Naive thymus-derived CD4-positive, alpha-beta T cell (primary cell): ENCODE measurements around the gene MDN1. TPM values are rescaled to one million over a fixed set of nuclear protein-coding genes. Genes with fewer than 3 reads are reported as not detected.
A peak's percentile ranks its signal among the peaks of the same experiment; 100 is the strongest.

Experiments used
- ATAC-seq: fragments of 150-1000 bp; cut with Tn5 transposase; 2 replicates; pipeline ENCODE4 v1.10.0; 2021; ENCODE audit warnings: mild to moderate bottlenecking, moderate library complexity
- CTCF ChIA-PET: fragments of 350-600 bp; sonication (Branson Sonifier 250); formaldehyde crosslinking; loops from one replicate; lab custom pipeline; 2021; ENCODE audit warnings: antibody characterized with exemption; lab: Charles Lee
- POLR2A ChIA-PET: fragments of 350-600 bp; sonication (Branson Sonifier 250); formaldehyde crosslinking; loops from one replicate; lab custom pipeline; 2021; ENCODE audit warnings: antibody characterized with exemption, inconsistent platforms; lab: Charles Lee
- DNase-seq, 9 donors: peaks; one replicate each; pipeline versions ENCODE4 v3.0.0 to v3.0.0-alpha.2; 2020 to 2022; ENCODE audit warnings: mixed read lengths in 1 of 9
- H3K27ac ChIP-seq: one replicate; pipeline ENCODE4 v1.7.0; 2013; ENCODE audit warnings: mild to moderate bottlenecking, low read depth, low read length, moderate library complexity
- H3K27me3 ChIP-seq, 2 donors: one replicate each; pipeline ENCODE4 v1.7.0; 2013; ENCODE audit warnings: low read length in 2 of 2, mild to moderate bottlenecking in 2 of 2, moderate library complexity in 2 of 2; ENCODE audit not compliant: control insufficient read depth in 2 of 2, insufficient read depth in 2 of 2
- H3K36me3 ChIP-seq, 3 experiments: 1 replicate in 2 of 3; 2 replicates in 1 of 3; pipeline ENCODE4 v1.7.0; 2013; ENCODE audit warnings: low read length in 3 of 3, mild to moderate bottlenecking in 3 of 3, moderate library complexity in 1 of 3; ENCODE audit not compliant: insufficient read depth in 3 of 3, control insufficient read depth in 2 of 3
- H3K4me1 ChIP-seq, 2 donors: one replicate each; pipeline ENCODE4 v1.7.0; 2013; ENCODE audit warnings: low read length in 2 of 2, mild to moderate bottlenecking in 2 of 2, moderate library complexity in 1 of 2; ENCODE audit not compliant: control insufficient read depth in 2 of 2, insufficient read depth in 2 of 2
- H3K4me3 ChIP-seq: 2 replicates; pipeline ENCODE4 v1.7.0; 2013; ENCODE audit warnings: mild to moderate bottlenecking, low read length
- H3K9me3 ChIP-seq, 3 experiments: 1 replicate in 2 of 3; 2 replicates in 1 of 3; pipeline ENCODE4 v1.7.0; 2013; ENCODE audit warnings: low read length in 3 of 3; ENCODE audit not compliant: control insufficient read depth in 2 of 3
- H3K27ac Mint-ChIP-seq, 9 donors: one replicate each; pipeline ENCODE4 v1.8.0; 2020 to 2022; ENCODE audit warnings: mixed read lengths in 9 of 9, mild to moderate bottlenecking in 8 of 9, moderate library complexity in 5 of 9, inconsistent platforms in 2 of 9
- H3K27me3 Mint-ChIP-seq, 5 donors: one replicate each; pipeline ENCODE4 v1.8.0; 2021 to 2022; ENCODE audit warnings: mixed read lengths in 5 of 5, mild to moderate bottlenecking in 1 of 5
- H3K36me3 Mint-ChIP-seq, 5 donors: one replicate each; pipeline ENCODE4 v1.8.0; 2020 to 2022; ENCODE audit warnings: mixed read lengths in 5 of 5, mild to moderate bottlenecking in 3 of 5, inconsistent platforms in 1 of 5
- H3K4me1 Mint-ChIP-seq, 7 donors: one replicate each; pipeline ENCODE4 v1.8.0; 2020 to 2022; ENCODE audit warnings: mixed read lengths in 7 of 7, mild to moderate bottlenecking in 3 of 7, inconsistent platforms in 1 of 7
- H3K4me3 Mint-ChIP-seq, 10 donors: one replicate each; pipeline ENCODE4 v1.8.0; 2020 to 2022; ENCODE audit warnings: mild to moderate bottlenecking in 10 of 10, mixed read lengths in 10 of 10, moderate library complexity in 6 of 10, inconsistent platforms in 2 of 10
- H3K9me3 Mint-ChIP-seq, 11 donors: one replicate each; pipeline ENCODE4 v1.8.0; 2020 to 2022; ENCODE audit warnings: mixed read lengths in 11 of 11, mild to moderate bottlenecking in 4 of 11, inconsistent platforms in 1 of 11, moderate library complexity in 1 of 11
- intact Hi-C, 2 donors: fragments of 100-400 bp; cut with micrococcal nuclease; formaldehyde crosslinking; loops; one replicate each; pipeline ENCODE4 v1.15.1; 2023
- polyA plus RNA-seq, 2 donors: library from polyadenylated mRNA; unstranded; fragments of 300-500 nt; fragmentation: Illumina TruSeq; gene quantifications; one replicate each; pipeline ENCODE4 v1.2.3, GENCODE V29; 2021
- total RNA-seq, 6 experiments: library from RNA in 5 of 6; stranded (reverse) in 5 of 6; gene quantifications; 1 replicate in 5 of 6; 2 replicates in 1 of 6; pipeline ENCODE4 v1.2.3 and lab custom pipeline; 2021 to 2026

MDN1 gene
- total and polyA plus RNA-seq, 7 experiments from 2014 or later, result 8.2 to 66.1 (median 62.7) TPM

DNA sequence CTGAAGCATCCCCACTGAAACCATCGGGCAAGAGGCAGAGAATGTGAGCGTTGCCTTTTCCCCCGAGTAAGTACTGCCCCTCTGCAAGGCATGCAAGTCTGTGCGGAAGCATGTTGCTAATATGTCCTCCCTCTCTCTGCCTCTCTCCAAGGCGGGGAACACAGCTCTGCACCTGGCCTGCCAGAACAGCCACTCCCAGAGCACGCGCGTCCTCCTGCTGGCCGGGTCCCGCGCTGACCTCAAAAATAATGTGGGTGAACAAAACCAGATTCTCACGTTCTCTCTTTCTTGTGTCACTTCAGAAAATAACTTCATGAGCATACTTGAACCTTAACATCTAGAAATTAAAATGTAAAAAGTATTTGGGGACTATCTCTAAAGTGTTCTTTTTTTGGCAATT is 207.5 kb downstream of the MDN1 start:
- Mint-ChIP-seq H3K4me3 (no peak overlapping the region), H3K27me3 (no peaks in the 10 kb centered on the region), H3K9me3 (no peaks in the 10 kb centered on the region), H3K27ac (no peak overlapping the region), H3K36me3 (no peaks in the 10 kb centered on the region), H3K4me1 (peaks cover 0 to 17% (median 0%) of the 10 kb centered on the region in 7 donors)
- H3K9me3 ChIP-seq, result no peaks in the 10 kb centered on the region
- no peaks in the 10 kb centered on the region for H3K4me1 ChIP-seq
- CTCF ChIA-PET, result interaction anchor here (1.1 to 1.9 kb wide), 2 partner anchors 180 to 236 kb away, joined by 3 to 9 read pairs; partner anchors contain the start of gene ANKRD6
- intact Hi-C loops, result loop anchor here in 1 of 2 donors (5.0 kb wide), 1 partner anchor 630 kb away; no protein-coding TSS in a partner anchor
- H3K27me3 ChIP-seq, result no peaks in the 10 kb centered on the region
- ATAC-seq (no peak), DNase-seq (no peak)
- no peaks in the 10 kb centered on the region for H3K36me3 ChIP-seq
- H3K27ac ChIP-seq, result no peak overlapping the region
- H3K4me3 ChIP-seq, result no peak overlapping the region
- POLR2A ChIA-PET, result no interaction called here

DNA sequence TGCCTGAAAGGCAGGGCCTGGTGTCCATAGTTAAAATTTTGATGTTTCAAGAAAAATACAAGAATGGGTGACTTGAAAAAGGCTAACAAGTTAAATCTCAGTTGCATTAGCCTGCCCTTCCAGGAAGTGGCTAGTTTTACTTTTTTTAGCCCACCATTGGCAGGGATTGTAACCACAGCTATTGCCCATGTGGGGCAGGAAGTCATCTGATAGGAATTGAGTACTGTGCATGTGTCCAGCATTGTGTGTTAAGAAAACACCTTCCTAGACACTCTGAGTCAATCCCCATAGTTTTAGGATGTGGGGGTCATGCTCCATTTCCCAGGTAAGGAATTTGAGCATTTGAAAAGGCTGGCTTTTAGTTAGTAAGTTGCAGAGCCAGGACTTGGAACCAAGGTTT is 207.9 kb downstream of the MDN1 start:
- Mint-ChIP-seq H3K9me3 (no peaks in the 10 kb centered on the region), H3K36me3 (no peaks in the 10 kb centered on the region), H3K27ac (no peak overlapping the region), H3K4me3 (no peak overlapping the region), H3K27me3 (no peaks in the 10 kb centered on the region), H3K4me1 (peaks cover 0 to 17% (median 0%) of the 10 kb centered on the region in 7 donors)
- CTCF ChIA-PET, result interaction anchor here (1.5 kb wide), 1 partner anchor 180 kb away, joined by 12 read pairs; the partner anchor contains the start of gene ANKRD6
- Histone ChIP-seq H3K9me3 (no peaks in the 10 kb centered on the region), H3K4me3 (no peak overlapping the region), H3K27ac (no peak overlapping the region), H3K4me1 (no peaks in the 10 kb centered on the region), H3K27me3 (no peaks in the 10 kb centered on the region), H3K36me3 (no peaks in the 10 kb centered on the region)
- ATAC-seq (no peak), DNase-seq (no peak)
- POLR2A ChIA-PET, result interaction anchor here (1.5 kb wide), 1 partner anchor 179 kb away, joined by 4 read pairs; the partner anchor contains the start of gene ANKRD6
- intact Hi-C loops, result loop anchor here (2.0 to 5.0 kb wide), 2 partner anchors 489 to 629 kb away; no protein-coding TSS in a partner anchor

DNA sequence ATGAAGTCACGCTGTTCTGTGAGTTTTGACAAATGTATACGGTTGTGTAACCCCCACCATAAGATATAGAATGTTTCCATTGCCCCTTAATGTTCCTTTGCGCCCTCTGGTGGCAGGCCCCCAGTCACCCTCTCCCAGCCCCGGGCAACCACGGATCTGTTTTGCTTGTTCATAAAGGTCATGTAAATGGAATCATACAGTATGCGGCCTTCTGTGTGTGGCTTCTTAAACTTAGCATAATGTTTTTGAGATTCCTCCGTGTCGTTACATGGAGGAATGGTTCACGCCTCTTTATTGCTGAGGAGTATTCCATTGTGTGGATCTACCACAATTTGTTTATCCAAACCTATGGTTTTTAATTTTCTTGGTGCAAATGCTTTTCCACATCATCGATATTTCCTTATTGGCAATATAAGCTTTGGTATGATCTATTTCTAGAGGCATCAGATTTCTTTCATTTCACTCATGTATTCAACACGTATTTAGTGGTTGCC is 209.4 kb downstream of the MDN1 start:
- Mint-ChIP-seq H3K27me3 (no peaks in the 10 kb centered on the region), H3K27ac (no peak overlapping the region), H3K9me3 (no peaks in the 10 kb centered on the region), H3K36me3 (no peaks in the 10 kb centered on the region), H3K4me3 (no peak overlapping the region), H3K4me1 (peaks cover 0 to 17% (median 0%) of the 10 kb centered on the region in 7 donors)
- ChIA-PET CTCF (interaction anchor here (0.6 to 2.8 kb wide), 12 partner anchors 9 to 982 kb away, joined by 3 to 26 read pairs (median 4); partner anchors contain the start of gene ANKRD6), POLR2A (interaction anchor here (1.5 kb wide), 1 partner anchor 178 kb away, joined by 4 read pairs; the partner anchor contains the start of gene ANKRD6)
- ATAC-seq, result peak; percentile 91
- intact Hi-C loops, result loop anchor here (1.0 to 5.0 kb wide), 7 partner anchors 28 to 628 kb away; partner anchors contain the start of genes ANKRD6 (in 2 of the 2) and LYRM2 (in 1 of the 2)
- H3K4me3 ChIP-seq, result no peak overlapping the region
- no peaks in the 10 kb centered on the region for H3K4me1 ChIP-seq
- no peaks in the 10 kb centered on the region for H3K36me3 ChIP-seq
- H3K27me3 ChIP-seq, result no peaks in the 10 kb centered on the region
- DNase-seq, result peak; percentile 34 to 75 (median 65)
- H3K9me3 ChIP-seq, result no peaks in the 10 kb centered on the region
- H3K27ac ChIP-seq, result no peak overlapping the region

DNA sequence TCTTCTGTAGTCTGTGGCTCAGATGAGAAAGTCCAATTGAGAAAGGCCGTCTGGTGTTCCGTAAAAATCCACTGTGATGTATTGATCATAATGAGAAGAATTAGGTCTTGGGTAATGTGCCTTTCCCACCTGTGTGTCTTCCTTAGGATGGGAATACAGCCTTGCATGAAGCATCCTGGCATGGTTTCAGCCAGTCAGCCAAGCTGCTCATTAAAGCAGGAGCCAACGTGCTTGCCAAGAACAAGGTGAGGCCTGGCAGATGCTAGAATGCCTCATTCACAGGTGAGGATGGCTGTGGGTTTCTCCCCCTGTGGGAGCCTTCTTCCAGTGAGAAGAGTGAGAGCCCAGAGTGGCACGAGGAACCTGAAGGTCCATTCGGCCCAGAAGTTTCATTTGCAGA is 213.7 kb downstream of the MDN1 start:
- no peaks in the 10 kb centered on the region for H3K9me3 Mint-ChIP-seq
- CTCF ChIA-PET, result interaction anchor here (0.7 kb wide), 1 partner anchor 172 kb away, joined by 5 read pairs; no protein-coding TSS in a partner anchor
- no peaks in the 10 kb centered on the region for H3K27me3 ChIP-seq
- H3K36me3 ChIP-seq, result no peaks in the 10 kb centered on the region
- no peaks in the 10 kb centered on the region for H3K36me3 Mint-ChIP-seq
- POLR2A ChIA-PET, result no interaction called here
- DNase-seq, result no peak
- H3K27me3 Mint-ChIP-seq, result no peaks in the 10 kb centered on the region
- intact Hi-C loops, result no loop called here
- no peak overlapping the region for H3K4me3 ChIP-seq
- no peaks in the 10 kb centered on the region for H3K4me1 ChIP-seq
- no peak overlapping the region for H3K27ac ChIP-seq
- H3K4me3 Mint-ChIP-seq, result no peak overlapping the region
- H3K4me1 Mint-ChIP-seq, result peaks cover 0 to 6% (median 0%) of the 10 kb centered on the region in 7 donors
- no peak for ATAC-seq
- H3K27ac Mint-ChIP-seq, result no peak overlapping the region
- H3K9me3 ChIP-seq, result no peaks in the 10 kb centered on the region

DNA sequence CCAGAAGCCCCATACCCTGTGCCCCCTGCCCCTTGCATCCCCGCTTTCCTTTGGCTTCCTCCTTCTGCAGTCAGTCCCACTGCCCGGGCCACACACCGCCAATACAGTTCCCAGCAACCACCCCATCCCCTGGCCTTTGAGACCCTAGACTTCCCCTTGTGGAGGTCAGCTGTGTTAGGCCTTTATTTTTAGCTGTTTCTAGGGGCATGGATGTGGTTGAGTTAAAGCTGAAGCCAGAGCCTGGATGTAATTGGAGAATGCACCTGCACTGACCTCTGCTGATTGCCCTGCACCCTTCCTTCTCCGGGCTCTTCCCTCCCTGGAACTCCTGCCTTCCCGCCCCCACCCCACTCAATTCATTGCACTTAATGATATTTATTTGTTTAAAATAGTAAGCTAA is 214.9 kb downstream of the MDN1 start:
- H3K4me3 Mint-ChIP-seq, result no peak overlapping the region
- intact Hi-C loops, result no loop called here
- Histone ChIP-seq H3K4me3 (no peak overlapping the region), H3K27ac (no peak overlapping the region), H3K4me1 (no peaks in the 10 kb centered on the region), H3K36me3 (no peaks in the 10 kb centered on the region), H3K9me3 (no peaks in the 10 kb centered on the region), H3K27me3 (no peaks in the 10 kb centered on the region)
- ATAC-seq (no peak), DNase-seq (no peak)
- ChIA-PET POLR2A (interaction anchor here (0.6 kb wide), 1 partner anchor 254 kb away, joined by 4 read pairs; no protein-coding TSS in a partner anchor), CTCF (interaction anchor here (0.6 kb wide), 1 partner anchor 199 kb away, joined by 4 read pairs; no protein-coding TSS in a partner anchor)
- H3K9me3 Mint-ChIP-seq, result no peaks in the 10 kb centered on the region
- H3K36me3 Mint-ChIP-seq, result peaks cover 0 to 6% (median 0%) of the 10 kb centered on the region in 5 donors
- H3K27me3 Mint-ChIP-seq, result no peaks in the 10 kb centered on the region
- H3K27ac Mint-ChIP-seq, result peak overlapping the region in 1 of 9 donors; percentile 46
- H3K4me1 Mint-ChIP-seq, result peaks cover 0 to 4% (median 0%) of the 10 kb centered on the region in 7 donors

DNA sequence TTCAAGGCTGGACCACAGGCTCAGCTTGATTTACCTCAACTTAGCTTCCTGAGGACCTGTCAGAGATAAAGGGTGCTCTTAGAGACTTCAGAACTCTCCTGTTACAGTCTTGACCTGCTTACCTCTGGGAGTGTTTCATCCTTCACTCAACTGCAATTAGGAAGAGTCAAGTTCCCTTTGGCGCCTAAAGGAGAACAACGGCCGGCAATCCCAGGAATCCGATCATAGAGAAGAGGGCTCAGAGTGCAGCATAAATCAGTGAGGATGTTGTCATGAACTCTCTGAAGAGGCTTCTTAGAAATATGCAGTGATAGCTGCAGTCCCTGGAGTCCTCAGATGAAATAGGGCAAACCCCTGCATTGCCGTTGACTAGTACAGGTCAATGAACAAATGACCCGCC is 217.4 kb downstream of the MDN1 start:
- Histone ChIP-seq H3K4me3 (no peak overlapping the region), H3K27ac (no peak overlapping the region), H3K36me3 (no peaks in the 10 kb centered on the region), H3K27me3 (no peaks in the 10 kb centered on the region), H3K4me1 (no peaks in the 10 kb centered on the region), H3K9me3 (no peaks in the 10 kb centered on the region)
- POLR2A ChIA-PET, result interaction anchor here (0.6 kb wide), 1 partner anchor 62 kb away, joined by 3 read pairs; no protein-coding TSS in a partner anchor
- H3K27me3 Mint-ChIP-seq, result no peaks in the 10 kb centered on the region
- H3K9me3 Mint-ChIP-seq, result peaks cover 0 to 9% (median 2%) of the 10 kb centered on the region in 11 donors
- CTCF ChIA-PET, result no interaction called here
- H3K36me3 Mint-ChIP-seq, result peaks cover 3 to 18% (median 9%) of the 10 kb centered on the region in 5 donors
- intact Hi-C loops, result no loop called here
- peaks cover 0 to 26% (median 2%) of the 10 kb centered on the region in 7 donors for H3K4me1 Mint-ChIP-seq
- ATAC-seq (no peak), DNase-seq (no peak)
- no peak overlapping the region for H3K4me3 Mint-ChIP-seq
- no peak overlapping the region for H3K27ac Mint-ChIP-seq
